GM12801 (cell line): Measurements from ENCODE around the gene TMEM252.

ENCODE experiments used
- TF ChIP-seq, protein P1 (sequence below): IDR thresholded peaks from one replicate; pipeline ENCODE4 v1.5.1; 2011; ENCODE audit warnings: control low read depth; ENCODE audit not compliant: insufficient read length; ENCODE audit errors: extremely low read depth

Gene TMEM252

DNA sequence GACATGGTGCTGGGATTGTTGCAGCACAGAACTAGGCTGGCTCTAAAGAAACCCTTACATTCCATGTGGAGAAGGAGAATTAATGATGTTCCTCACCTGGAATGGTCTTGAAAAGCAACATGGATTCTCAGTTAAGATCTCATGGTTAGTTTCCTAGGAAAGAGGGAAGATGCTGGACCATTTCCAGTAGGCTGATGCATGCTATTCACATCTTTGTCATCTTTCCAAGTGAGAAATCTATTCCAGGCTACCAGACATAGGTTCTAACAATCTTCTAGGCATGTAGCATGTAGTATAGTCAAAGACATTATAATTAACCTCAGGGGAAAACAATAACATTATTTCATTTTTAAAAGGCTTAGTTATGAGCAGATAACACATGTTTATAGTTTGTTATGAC lies 44.3 kb downstream of the TMEM252 start:
- TF ChIP-seq, protein P1, sequence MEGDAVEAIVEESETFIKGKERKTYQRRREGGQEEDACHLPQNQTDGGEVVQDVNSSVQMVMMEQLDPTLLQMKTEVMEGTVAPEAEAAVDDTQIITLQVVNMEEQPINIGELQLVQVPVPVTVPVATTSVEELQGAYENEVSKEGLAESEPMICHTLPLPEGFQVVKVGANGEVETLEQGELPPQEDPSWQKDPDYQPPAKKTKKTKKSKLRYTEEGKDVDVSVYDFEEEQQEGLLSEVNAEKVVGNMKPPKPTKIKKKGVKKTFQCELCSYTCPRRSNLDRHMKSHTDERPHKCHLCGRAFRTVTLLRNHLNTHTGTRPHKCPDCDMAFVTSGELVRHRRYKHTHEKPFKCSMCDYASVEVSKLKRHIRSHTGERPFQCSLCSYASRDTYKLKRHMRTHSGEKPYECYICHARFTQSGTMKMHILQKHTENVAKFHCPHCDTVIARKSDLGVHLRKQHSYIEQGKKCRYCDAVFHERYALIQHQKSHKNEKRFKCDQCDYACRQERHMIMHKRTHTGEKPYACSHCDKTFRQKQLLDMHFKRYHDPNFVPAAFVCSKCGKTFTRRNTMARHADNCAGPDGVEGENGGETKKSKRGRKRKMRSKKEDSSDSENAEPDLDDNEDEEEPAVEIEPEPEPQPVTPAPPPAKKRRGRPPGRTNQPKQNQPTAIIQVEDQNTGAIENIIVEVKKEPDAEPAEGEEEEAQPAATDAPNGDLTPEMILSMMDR: no peak

DNA sequence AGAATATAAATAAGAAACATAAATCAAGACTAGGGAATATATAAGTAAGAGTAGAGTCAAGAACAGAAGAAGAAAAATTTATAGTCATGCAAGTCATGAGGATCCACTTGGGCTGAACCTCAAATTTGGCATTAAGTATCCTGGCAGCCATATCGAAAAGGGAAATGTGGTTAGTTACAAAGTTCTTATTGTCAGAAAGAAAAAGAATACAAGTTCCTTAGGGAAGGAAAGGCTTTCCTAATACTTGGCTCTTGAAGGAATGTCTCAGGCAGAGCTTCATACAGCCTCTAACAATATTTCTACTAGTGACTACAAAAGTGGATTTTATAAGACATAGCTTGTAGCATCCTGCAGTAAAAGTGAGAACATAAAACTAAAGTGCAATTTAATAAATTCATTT lies 45.4 kb downstream of the TMEM252 start:
- TF ChIP-seq, protein P1: no peak

DNA sequence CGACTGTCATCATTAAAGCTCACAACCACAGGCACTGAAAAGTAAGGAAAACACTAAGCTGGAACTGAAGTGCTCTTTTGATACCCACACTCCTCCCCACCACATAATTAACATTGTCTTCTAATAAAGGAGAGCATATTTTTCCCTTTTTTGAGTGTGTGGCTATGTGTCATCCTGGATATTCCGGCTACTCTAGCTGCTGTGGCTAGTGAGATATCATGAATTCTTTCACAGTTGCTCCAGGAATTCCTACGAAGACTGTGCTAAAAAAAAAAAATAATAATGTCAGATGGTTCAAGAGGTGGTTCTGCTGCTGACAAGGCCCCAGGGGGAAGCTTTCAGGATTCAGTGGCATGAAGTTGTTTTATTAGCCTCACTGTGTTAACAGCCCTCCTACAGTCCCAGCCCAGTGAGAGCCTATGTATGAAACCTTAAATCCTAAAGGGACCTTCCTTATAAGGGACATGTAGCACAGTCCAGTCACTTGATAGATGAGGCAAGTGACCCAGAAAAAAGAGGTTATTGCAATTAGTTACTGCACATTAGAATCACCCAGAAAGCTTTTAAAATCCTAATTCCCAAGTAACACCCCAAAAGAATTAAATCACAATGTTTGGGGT lies 46.6 kb downstream of the TMEM252 start:
- TF ChIP-seq, protein P1: no peak

DNA sequence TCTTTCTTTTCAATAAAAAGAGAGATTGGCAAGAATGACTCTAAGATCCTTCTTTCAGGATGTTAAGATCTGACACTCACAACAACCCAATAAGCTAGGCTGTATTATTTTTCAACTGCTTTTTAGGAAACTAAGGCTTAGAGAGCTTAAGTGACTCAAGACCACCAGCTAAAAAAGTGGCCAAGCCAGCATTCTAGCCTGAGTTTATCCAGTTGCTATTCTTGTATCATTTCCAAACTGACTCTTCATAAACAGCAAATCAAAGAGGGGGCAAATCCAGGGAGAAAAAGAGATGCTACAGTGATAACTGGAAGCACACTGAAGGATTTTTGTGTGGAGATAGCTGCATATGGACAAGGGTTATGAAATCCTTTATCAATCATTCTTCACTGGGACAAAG lies 47.1 kb downstream of the TMEM252 start:
- TF ChIP-seq, protein P1: no peak

DNA sequence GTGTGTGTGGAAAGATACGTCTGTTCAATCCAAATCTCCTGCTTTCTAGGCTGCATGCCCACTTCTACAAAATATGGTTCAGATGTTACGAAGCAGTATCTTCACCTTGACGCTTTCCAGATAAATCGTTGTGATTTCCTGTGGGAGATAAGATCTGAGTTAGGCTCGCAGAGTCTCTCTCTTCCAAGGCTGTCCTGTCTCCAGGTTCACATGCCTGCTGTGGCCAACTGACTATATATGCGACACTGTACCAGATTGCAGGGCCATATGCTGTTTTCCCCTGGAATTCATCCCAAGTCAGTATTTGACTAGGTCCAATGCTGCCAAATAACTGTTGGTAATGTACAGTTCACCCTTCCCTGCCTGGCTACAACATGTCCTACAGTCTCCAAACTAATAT lies 47.9 kb downstream of the TMEM252 start:
- TF ChIP-seq, protein P1: no peak

DNA sequence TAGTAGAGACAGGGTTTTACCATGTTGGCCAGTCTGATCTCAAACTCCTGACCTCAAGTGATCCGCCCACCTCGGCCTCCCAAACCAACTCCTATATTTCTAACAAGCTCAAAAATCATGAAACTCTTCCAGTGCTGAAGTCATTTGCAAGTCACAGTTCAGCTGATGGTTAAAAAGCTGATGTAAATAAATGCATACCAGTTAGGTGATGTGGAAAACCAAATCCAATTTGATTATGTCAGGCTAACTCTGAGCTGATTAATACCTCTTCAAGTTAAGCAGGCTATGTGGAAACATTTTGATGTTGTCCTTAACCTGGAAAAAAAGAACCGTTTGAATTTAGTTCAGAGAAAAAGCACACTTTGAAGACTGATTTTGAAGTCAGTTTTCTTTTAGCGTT lies 51.0 kb downstream of the TMEM252 start:
- TF ChIP-seq, protein P1: no peak

DNA sequence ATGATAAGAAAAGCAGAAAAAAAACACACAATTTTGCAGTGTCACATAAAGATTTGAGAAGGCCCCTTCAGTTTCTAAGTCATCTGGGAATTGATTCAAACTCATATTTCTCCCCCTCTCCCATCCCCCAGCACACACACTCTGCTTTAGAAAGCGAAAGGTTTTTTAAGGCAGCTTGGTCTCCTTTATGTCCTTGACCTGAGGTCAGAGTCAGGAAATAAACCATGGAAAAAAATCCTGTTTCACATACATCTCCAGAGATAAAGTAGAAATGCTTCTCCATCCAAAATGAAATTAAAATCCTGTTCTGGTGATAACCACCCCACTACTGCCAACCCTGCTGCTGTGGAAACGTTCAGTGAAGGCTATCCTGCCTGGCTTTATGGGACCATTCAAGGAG lies 52.6 kb downstream of the TMEM252 start:
- TF ChIP-seq, protein P1: no peak
